Fibroblast of the aortic adventitia (primary cell): ENCODE data around the gene COX4I1. TPM values are rescaled to one million over a fixed set of nuclear protein-coding genes. Genes with fewer than 3 reads are reported as not detected.

Source experiments
- DNase-seq: peaks from one replicate; pipeline ENCODE4 v3.0.0-alpha.2; 2010; ENCODE audit warnings: low read depth
- H3K4me3 ChIP-seq: 2 replicates; pipeline ENCODE4 v1.5.1; 2011; ENCODE audit warnings: low read depth, mild to moderate bottlenecking, control low read depth, low read length, moderate library complexity
- total RNA-seq: library from RNA; depleted of rRNA; stranded (reverse); fragments of >200 nt; gene quantifications from 2 replicates; pipeline ENCODE4 v1.2.3, GENCODE V29; 2012; ENCODE audit warnings: low replicate concordance
- TF ChIP-seq, protein P1 (sequence below): IDR thresholded peaks from 2 replicates; pipeline ENCODE4 v1.5.1; 2011; ENCODE audit warnings: mild to moderate bottlenecking, low read length, control low read depth, inconsistent platforms; ENCODE audit not compliant: insufficient read depth

Gene COX4I1
- total RNA-seq, 1 donor, result 421 TPM

- H3K4me3 ChIP-seq, result no peak overlapping the region
- TF ChIP-seq, protein P1, sequence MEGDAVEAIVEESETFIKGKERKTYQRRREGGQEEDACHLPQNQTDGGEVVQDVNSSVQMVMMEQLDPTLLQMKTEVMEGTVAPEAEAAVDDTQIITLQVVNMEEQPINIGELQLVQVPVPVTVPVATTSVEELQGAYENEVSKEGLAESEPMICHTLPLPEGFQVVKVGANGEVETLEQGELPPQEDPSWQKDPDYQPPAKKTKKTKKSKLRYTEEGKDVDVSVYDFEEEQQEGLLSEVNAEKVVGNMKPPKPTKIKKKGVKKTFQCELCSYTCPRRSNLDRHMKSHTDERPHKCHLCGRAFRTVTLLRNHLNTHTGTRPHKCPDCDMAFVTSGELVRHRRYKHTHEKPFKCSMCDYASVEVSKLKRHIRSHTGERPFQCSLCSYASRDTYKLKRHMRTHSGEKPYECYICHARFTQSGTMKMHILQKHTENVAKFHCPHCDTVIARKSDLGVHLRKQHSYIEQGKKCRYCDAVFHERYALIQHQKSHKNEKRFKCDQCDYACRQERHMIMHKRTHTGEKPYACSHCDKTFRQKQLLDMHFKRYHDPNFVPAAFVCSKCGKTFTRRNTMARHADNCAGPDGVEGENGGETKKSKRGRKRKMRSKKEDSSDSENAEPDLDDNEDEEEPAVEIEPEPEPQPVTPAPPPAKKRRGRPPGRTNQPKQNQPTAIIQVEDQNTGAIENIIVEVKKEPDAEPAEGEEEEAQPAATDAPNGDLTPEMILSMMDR, result no peak
- no peak for DNase-seq
Observed at GRCh38 chr16:85839681-85840240, 40.3 kb downstream of the COX4I1 start.

DNA sequence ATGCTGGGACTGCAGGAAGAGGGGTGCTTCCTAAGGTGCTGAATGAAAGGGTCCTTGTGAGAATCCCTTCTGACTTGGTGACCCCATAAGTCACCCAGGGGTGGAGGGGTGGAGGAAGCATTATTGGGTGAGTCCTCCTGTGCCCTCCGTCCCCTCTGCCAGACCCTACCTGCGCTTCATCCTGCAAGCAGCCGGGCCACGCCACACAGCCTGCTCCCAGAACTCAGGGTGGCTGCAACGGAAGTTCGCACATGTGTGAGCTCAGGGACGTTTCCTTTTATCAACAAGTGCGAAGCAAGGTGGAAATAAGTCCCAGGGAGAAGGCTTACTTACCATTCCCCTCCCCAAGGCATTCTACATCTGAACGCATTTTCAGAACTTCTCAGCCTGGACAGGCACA, 40.9 kb downstream of the COX4I1 start:
- H3K4me3 ChIP-seq, result no peak overlapping the region
- TF ChIP-seq, protein P1, result no peak
- DNase-seq, result no peak

DNA sequence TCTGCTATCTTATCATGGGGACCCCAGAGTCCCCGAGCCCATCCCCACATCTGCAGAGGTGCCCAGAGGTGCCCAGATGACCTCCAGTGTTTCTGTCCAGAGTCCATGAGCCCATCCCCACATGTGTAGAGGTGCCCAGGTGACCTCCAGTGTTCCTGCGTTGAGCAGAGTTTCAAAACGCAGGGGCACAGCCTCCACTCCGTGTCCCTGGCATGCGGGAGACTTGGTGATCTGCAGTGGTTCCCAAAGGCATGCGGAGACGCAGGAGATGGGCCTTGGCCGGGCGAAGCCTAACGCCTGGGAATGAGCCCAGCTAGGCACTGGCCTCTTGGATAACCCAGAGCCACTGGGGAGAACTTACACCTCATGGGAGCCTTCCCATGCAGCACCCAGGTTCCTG, 41.3 kb downstream of the COX4I1 start:
- no peak overlapping the region for H3K4me3 ChIP-seq
- no peak for DNase-seq
- TF ChIP-seq, protein P1, result no peak

DNA sequence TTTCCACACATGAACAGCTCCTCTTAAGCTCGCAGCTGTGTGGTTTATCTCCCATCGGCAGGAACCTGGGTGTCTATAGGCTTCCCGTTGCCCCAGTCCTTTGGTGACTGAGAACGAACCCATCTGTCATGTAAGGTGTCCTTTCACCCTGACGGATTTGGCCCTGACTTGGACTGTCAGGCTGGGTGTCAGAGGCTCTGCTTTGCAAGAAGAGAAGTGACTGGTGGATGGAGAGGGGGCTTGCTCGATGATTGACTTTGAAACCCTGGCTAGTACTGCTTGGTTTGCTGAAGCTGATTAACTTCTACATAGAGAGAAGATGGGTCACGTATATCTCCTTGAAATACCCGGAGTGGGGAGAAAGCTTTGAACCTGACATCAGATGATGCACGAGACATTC, 42.9 kb downstream of the COX4I1 start:
- H3K4me3 ChIP-seq, result no peak overlapping the region
- TF ChIP-seq, protein P1, result no peak
- DNase-seq, result no peak

DNA sequence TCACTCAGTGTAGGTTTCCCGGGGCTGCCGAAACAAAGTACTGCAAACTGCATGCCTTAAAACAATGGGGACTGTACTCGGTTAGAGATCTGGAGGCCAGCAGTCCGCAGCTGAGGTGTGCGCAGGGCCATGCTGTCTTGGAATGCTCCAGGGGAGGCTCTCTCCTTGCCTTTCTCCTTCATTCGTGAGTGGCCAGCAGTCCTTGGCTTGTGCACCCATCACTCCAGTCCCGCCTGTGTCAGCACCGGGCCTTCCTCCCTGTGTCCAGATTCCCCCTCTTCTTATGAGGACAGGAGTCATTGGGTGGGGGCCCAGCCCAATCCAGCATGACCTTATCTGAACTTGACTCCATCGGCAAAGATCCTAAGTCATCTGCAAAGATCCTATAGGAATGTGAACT, 43.4 kb downstream of the COX4I1 start:
- TF ChIP-seq, protein P1, result no peak
- H3K4me3 ChIP-seq, result no peak overlapping the region
- no peak for DNase-seq

GRCh38 chr16:85843471-85844168, 44.1 kb downstream of the COX4I1 start:
- no peak for DNase-seq
- H3K4me3 ChIP-seq, result no peak overlapping the region
- TF ChIP-seq, protein P1, result no peak

GRCh38 chr16:85844169-85844481, 44.6 kb downstream of the COX4I1 start:
- no peak overlapping the region for H3K4me3 ChIP-seq
- no peak for DNase-seq
- TF ChIP-seq, protein P1, result no peak
